Neural crest cell (in vitro differentiated cells): ENCODE measurements around the gene GMIP. TPM values are rescaled to one million over a fixed set of nuclear protein-coding genes. Genes with fewer than 3 reads are reported as not detected.

Source experiments
- DNase-seq: peaks from one replicate; pipeline ENCODE4 v3.0.0; 2021; ENCODE audit warnings: low read depth, mixed read lengths, low spot score
- H3K27ac Mint-ChIP-seq: one replicate; pipeline ENCODE4 v1.8.0; 2021; ENCODE audit warnings: mild to moderate bottlenecking, mixed read lengths; ENCODE audit not compliant: unreplicated experiment
- H3K27me3 Mint-ChIP-seq: 2 replicates; pipeline ENCODE4 v1.8.0; 2021; ENCODE audit warnings: low read depth, mild to moderate bottlenecking, mixed read lengths
- H3K36me3 Mint-ChIP-seq: 2 replicates; pipeline ENCODE4 v1.8.0; 2021; ENCODE audit warnings: low read depth, mild to moderate bottlenecking, mixed read lengths
- H3K4me1 Mint-ChIP-seq: 2 replicates; pipeline ENCODE4 v1.8.0; 2021; ENCODE audit warnings: mixed read lengths
- H3K4me3 Mint-ChIP-seq: one replicate; pipeline ENCODE4 v1.8.0; 2021; ENCODE audit warnings: mild to moderate bottlenecking, mixed read lengths
- H3K9me3 Mint-ChIP-seq: 2 replicates; pipeline ENCODE4 v1.8.0; 2021; ENCODE audit warnings: mixed read lengths
- total RNA-seq: library from RNA; stranded (reverse); gene quantifications from 2 replicates; pipeline ENCODE4 v1.2.1, GENCODE V29; 2021
- TF ChIP-seq, protein P1 (sequence below): fragments of 200-600 bp; sonication (generic); conservative IDR thresholded peaks from 2 replicates; pipeline ENCODE4 v1.5.0; 2021; ENCODE audit warnings: antibody characterized with exemption, mild to moderate bottlenecking

Gene GMIP
- total RNA-seq, 1 donor from 2014 or later, result 25.1 TPM

DNA sequence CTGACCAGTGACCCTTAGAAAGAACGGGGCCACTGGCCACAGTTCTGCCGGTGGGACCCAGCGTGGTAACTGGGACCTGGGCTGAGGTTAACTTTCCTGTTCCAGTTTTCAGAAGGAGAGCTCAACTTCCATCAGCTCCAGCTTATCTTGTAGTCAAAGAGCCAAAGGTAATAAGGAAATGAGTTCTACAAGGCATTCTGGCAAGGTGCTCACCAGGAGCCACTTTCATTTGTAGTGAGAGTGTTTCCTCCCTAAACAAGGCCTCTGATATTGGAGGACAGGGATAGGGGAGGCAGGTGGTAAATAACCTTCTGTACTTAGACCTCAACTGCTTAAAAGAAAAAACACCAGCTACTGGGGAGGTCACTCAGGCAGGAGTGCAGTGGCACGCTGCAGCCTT lies 63.0 kb downstream of the GMIP start:
- Mint-ChIP-seq H3K27me3 (no peaks in the 10 kb centered on the region), H3K27ac (no peak overlapping the region), H3K9me3 (no peaks in the 10 kb centered on the region), H3K36me3 (no peaks in the 10 kb centered on the region), H3K4me3 (no peak overlapping the region), H3K4me1 (peaks cover 11% of the 10 kb centered on the region)
- TF ChIP-seq, protein P1, sequence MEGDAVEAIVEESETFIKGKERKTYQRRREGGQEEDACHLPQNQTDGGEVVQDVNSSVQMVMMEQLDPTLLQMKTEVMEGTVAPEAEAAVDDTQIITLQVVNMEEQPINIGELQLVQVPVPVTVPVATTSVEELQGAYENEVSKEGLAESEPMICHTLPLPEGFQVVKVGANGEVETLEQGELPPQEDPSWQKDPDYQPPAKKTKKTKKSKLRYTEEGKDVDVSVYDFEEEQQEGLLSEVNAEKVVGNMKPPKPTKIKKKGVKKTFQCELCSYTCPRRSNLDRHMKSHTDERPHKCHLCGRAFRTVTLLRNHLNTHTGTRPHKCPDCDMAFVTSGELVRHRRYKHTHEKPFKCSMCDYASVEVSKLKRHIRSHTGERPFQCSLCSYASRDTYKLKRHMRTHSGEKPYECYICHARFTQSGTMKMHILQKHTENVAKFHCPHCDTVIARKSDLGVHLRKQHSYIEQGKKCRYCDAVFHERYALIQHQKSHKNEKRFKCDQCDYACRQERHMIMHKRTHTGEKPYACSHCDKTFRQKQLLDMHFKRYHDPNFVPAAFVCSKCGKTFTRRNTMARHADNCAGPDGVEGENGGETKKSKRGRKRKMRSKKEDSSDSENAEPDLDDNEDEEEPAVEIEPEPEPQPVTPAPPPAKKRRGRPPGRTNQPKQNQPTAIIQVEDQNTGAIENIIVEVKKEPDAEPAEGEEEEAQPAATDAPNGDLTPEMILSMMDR, result no peak
- DNase-seq, result no peak

DNA sequence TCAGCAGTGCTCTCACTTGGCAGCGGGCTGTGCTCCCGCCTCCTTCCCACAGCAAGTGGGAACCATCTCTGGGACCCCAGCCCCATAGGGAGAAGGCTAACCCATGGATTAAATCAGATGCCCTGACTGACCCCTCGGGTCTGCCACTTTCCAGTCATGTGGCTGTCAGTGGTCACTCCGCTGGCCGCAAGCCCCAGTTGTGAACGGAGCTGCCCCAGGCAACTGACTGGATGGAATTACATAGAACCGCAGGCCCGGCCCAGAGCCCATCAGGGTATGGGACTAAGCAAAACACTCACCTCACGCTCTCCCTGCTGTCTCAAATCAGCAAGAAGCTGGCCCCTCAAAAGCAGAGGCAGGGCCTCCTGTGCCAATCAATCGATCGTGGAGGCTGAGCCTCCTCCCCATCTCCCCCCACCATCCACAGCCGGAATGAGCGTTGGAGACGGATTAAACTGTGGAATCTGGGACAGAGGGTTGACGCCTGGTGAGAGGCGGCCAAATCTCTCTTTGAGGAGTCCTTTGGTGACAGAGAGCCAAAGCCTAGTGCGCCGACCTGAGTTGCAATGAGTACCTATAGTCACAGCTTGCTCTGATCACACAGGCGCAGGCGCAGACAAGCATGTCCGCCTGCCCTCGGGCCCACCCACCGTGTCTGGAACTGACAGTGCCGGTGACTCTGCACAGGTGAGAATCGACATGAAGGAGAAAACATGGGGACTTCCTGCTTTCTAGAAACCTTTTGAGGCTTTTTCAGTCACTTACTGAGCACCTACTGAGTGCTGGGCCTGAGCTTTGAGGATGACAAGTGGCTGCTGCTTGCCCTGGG lies 63.7 kb downstream of the GMIP start:
- no peak overlapping the region for H3K27ac Mint-ChIP-seq
- H3K27me3 Mint-ChIP-seq, result no peaks in the 10 kb centered on the region
- H3K36me3 Mint-ChIP-seq, result no peaks in the 10 kb centered on the region
- no peak overlapping the region for H3K4me3 Mint-ChIP-seq
- peaks cover 14% of the 10 kb centered on the region for H3K4me1 Mint-ChIP-seq
- no peak for DNase-seq
- H3K9me3 Mint-ChIP-seq, result no peaks in the 10 kb centered on the region
- TF ChIP-seq, protein P1, result no peak

Other genes starting within 250 kb of the GMIP start
- gene GATAD2A, start 238.0 kb downstream of the GMIP start, total RNA-seq, result 150 and 158 TPM in 2 replicates
- gene TSSK6, start 128.1 kb downstream of the GMIP start, total RNA-seq, result 2.7 and 2.9 TPM in 2 replicates
- 371 and 389 TPM in 2 replicates for gene NDUFA13, start 127.4 kb downstream of the GMIP start, total RNA-seq
- gene YJEFN3, start 114.7 kb downstream of the GMIP start, total RNA-seq, result 15.0 and 18.1 TPM in 2 replicates
- gene CILP2, start 105.4 kb downstream of the GMIP start, total RNA-seq, result 2.7 and 2.9 TPM in 2 replicates
- gene PBX4, start 25.0 kb downstream of the GMIP start, total RNA-seq, result 7.5 and 7.7 TPM in 2 replicates
- gene LPAR2, start 15.4 kb downstream of the GMIP start, total RNA-seq, result 115 and 116 TPM in 2 replicates
- gene ATP13A1, start 20.0 kb upstream of the GMIP start, total RNA-seq, result 75.1 and 81.0 TPM in 2 replicates
- gene ZNF101, start 25.2 kb upstream of the GMIP start, total RNA-seq, result 16.2 and 18.2 TPM in 2 replicates
- gene ZNF14, start 89.5 kb upstream of the GMIP start, total RNA-seq, result 8.2 and 9.3 TPM in 2 replicates
- 3.7 and 5.0 TPM in 2 replicates for gene ZNF506, start 178.1 kb upstream of the GMIP start, total RNA-seq
- 37.9 and 41.1 TPM in 2 replicates for gene ZNF253, start 222.2 kb upstream of the GMIP start, total RNA-seq